COLO829 (cell line): ENCODE measurements around the gene TTLL11.

Source experiments
- DNase-seq: peaks from one replicate; pipeline ENCODE4 v3.0.0; 2012; ENCODE audit warnings: low spot score

TTLL11 gene

DNA sequence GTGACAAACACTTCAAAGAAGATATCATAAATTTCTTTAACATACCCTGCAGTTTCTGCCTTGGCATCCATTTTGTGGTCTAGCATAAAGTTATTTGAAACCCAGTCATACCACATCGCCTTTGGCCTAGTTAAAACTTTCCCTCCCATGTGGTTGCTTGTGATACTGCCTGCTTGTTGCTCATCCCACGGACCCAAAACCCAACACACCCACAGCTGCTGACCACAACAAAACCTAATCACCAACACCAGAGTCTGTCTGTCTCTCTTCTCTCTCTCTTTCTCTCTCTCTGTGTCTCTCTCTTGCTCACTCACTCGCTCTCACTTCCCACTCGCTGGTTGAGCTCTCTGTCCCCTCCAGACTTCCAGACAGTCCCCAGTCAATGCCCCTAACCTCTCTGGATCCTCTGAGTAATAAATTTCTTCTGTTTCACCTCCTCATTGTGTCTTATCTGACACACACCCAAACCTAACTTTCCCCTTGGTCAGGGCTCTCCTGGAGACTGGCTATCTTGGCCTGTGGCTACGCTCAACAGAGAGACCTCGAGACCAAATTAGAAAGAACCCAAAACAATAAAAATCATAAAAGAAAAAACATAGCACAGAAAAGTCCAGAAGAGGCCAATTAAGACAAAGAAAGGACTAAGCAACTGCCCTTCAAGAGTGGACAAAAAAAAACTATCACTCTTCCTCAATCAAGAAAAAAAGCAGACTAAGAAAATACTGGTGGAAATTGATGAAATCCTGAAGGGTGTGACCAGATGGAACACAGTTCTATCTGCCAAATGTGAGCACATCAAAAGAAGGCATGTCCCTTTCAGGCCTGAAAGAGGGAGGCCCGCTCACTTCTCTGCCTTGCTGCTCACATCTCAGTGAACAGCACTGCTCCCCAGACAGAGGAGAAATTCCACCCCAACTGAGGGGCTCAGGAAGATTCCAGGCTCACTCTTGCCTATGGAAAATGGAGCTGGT is 41.5 kb downstream of the TTLL11 start:
- DNase-seq = no peak

GRCh38 chr9:122050167-122050566 is 42.9 kb downstream of the TTLL11 start:
- DNase-seq = no peak

GRCh38 chr9:122042056-122042455 is 51.1 kb downstream of the TTLL11 start:
- DNase-seq = no peak

DNA sequence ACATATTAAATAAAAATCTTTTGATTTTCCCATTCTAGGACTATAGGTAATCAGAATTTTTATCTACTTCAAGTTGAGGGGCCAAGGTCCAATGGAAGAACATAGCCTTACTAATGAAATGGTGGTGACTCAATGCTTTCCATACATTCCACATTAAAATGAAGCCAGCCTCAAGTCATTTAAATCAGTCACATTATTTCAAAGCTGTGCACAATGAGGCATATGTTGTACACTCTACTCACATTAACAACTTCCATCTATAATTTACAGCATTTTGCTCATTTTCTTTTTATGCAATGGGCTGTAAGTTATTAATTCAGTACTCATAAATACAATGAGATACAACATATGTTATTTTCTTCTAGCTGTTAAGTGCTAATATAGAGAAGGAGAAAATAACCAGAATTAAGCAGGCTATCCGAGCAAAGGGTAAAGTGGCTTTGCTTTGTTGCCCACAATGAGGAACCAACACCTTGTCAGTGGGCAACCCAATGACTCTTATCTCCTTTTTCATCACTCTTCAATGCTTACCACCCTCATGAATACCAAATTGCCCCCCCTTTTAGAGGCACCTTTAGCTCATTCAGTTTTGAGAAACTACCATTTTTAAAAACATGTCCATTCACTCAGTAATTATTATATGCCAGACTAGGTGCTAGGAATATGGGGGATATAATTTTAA is 52.4 kb downstream of the TTLL11 start:
- no peak for DNase-seq

- no peak for DNase-seq
These were observed 53.9 kb downstream of the TTLL11 start for GRCh38 chr9:122039234-122039633.

DNA sequence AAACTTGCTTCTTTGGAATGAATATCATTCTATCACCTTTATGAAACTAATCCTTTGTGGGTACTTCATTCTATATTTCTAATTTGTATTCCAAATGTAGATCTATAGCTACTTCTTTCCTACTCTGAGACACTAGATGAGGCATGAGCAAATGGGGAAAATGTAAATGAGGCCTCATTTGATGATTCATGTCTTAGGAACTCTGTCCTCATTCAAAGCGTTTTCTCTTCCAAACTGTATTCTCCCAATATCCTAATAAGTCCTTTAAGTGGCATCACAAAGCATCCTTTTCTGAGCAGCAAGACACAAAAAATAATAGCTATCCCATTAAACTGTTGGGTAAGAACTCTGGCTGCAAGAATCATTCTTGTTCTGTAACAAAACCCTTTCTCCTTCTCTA is 56.1 kb downstream of the TTLL11 start:
- DNase-seq = peak; percentile 61

GRCh38 chr9:122036408-122036807 is 56.7 kb downstream of the TTLL11 start:
- no peak for DNase-seq

- no peak for DNase-seq
These were observed 59.2 kb downstream of the TTLL11 start for GRCh38 chr9:122033775-122034373.

- DNase-seq = no peak
These were observed 60.8 kb downstream of the TTLL11 start for GRCh38 chr9:122032346-122032745.

GRCh38 chr9:122031776-122032175 is 61.3 kb downstream of the TTLL11 start:
- no peak for DNase-seq

DNA sequence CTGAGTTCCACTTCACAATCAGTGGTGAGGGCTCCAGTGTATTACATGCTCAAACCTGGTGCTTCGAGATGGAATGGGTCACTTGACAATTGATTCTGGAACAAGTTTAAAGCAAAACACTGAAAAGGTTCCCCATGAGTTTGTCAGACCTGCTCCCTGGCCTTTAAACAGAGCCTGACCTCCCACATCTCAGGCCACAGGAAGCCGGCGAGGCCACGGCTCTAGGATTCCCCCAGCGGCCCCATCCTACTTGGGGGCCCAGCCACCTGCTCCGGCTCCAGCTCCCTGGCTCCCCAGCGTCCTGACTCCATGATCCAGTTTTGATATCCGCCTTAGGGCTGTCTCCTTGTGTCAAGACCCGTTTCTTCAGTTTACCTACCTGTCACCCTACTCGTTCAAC is 62.0 kb downstream of the TTLL11 start:
- no peak for DNase-seq

- DNase-seq = no peak
These were observed 62.8 kb downstream of the TTLL11 start for GRCh38 chr9:122030357-122030756.

GRCh38 chr9:122029898-122030297 is 63.2 kb downstream of the TTLL11 start:
- DNase-seq = no peak

DNA sequence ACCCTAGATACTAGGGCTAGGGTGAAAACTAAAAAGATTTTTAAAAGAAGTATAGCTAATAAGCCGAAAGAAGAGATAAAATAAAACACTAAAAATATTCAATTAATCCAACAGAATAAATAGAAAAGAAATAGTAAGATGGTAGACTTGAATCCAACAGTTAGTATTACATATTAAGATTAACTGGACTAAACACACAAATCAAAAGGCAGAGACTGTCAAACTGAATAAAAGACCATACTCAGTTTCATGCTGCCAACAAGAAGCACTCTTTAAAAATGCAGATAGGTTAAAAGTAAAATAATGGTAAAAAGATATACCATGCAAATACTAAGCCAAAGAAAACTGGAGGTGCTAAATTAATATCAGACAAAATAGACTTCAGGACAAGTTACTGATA is 65.0 kb downstream of the TTLL11 start:
- DNase-seq = no peak

DNA sequence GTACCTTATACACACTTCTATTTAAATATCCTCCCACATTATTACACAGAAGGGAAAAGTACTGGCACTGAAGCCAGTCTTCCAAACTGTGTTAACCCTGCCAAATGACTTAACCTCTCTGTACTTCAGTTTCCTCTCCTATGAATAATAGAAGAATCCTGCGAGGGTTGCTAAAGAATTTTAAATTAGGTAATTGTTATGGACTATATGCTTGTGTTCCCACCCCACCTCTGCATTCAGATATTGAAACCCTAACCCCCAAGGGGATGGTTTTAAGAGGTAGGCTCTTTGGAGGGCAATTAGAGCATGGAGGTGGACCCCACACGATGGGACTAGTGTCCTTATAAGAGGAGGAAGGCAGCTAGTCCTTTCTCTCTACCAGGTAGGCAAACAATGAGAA is 72.7 kb downstream of the TTLL11 start:
- DNase-seq = no peak

- DNase-seq = no peak
These were observed 76.4 kb downstream of the TTLL11 start for GRCh38 chr9:122016744-122017143.

DNA sequence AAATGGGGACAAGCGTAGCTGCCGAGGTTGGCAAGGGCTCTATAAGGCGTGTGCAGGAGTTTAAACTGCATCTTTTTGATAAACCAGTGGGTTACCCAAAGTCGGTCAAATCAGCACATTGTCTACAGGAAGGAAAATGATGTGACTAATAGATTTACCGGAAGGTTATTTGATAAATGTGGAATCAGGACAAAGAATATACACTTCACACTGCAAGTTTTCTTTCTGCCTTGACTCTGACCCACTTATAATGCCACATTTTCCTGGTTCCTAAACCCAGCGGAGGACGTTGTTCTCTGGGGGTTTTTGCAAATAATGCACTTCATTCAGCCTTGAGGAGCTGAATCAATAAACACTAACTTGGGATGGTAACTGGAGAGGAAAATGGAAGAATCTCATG is 76.8 kb downstream of the TTLL11 start:
- peak; percentile 75 for DNase-seq

DNA sequence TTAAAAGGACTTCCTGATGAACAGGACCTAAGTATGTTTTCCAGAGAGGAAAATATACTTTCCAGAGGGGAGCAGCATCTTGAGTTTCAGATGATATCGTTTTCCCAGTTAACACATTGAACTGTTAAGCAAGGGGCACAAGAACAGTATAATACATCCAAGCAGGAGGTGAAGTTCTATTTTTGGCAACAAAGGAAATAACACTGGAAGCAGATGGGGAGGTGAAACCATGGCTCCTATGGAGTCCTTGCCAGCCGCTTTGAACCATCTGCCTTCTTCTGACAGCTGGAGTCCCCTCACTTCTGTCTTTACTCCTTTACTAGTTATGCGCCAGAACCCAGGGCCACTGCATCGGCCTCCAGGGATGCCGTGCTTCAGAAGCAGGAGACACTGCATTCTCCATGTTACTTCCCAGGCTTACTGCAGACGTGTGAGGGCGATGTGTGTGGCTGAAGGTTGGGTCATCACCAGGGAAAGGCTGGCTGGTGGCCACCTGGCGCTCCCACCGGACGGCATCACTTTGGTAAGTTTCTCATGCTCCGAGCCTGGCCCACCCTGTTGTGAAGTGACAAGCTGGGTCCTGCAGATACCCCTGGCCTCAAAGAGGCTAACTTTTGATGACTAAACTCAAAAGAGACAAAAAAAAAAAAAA is 77.8 kb downstream of the TTLL11 start:
- no peak for DNase-seq

- no peak for DNase-seq
These were observed 81.2 kb downstream of the TTLL11 start for GRCh38 chr9:122011818-122012498.

DNA sequence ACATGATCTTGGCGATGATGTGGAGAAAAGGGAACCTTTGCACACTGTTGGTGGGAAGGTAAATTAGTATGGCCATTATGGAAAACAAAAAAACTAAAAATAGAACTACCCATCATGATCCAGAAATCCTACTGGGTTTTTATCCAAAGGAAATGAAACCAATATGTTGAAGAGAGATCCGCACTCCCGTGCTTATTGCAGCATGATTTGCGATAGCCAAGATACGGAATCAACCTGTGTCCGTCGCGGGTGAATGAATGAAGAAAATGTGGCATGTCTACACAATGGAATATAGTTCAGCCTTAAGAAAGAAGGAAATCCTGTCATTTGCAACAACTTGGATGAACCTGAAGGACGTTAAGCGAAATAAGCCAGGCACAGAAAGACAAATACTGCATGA is 84.5 kb downstream of the TTLL11 start:
- DNase-seq = no peak

DNA sequence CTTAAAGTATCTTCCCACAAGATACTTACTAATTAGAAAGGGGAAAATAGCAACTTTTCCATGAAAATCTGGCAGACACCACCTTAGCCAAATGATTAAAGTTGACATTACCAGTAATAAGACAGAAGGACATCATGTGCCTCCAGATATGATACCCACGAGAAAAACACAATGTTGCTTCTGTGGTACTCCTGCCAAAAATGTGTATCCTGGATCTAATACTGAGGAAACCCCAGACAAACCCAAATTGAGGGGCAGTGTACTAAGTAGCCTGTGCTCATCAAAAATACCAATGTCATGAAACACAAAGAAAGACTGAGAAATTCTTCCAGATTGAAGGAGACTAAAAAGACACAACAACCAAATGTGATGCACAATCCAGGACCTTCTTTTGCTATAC is 85.3 kb downstream of the TTLL11 start:
- no peak for DNase-seq

- DNase-seq = peak; percentile 76
These were observed 87.5 kb downstream of the TTLL11 start for GRCh38 chr9:122005597-122005996.
